ENCODE data around the gene MOB3B.

- TF ChIP-seq, protein P1, sequence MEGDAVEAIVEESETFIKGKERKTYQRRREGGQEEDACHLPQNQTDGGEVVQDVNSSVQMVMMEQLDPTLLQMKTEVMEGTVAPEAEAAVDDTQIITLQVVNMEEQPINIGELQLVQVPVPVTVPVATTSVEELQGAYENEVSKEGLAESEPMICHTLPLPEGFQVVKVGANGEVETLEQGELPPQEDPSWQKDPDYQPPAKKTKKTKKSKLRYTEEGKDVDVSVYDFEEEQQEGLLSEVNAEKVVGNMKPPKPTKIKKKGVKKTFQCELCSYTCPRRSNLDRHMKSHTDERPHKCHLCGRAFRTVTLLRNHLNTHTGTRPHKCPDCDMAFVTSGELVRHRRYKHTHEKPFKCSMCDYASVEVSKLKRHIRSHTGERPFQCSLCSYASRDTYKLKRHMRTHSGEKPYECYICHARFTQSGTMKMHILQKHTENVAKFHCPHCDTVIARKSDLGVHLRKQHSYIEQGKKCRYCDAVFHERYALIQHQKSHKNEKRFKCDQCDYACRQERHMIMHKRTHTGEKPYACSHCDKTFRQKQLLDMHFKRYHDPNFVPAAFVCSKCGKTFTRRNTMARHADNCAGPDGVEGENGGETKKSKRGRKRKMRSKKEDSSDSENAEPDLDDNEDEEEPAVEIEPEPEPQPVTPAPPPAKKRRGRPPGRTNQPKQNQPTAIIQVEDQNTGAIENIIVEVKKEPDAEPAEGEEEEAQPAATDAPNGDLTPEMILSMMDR (IDR thresholded peaks at IDR 0.05), result no peak
- TF ChIP-seq FOXM1 (IDR thresholded peaks at IDR 0.05; ENCODE audit: low read depth), result no peak
- no peak for TF ChIP-seq JUND (IDR thresholded peaks at IDR 0.05)
- no peak for TF ChIP-seq POLR2AphosphoS5 (IDR thresholded peaks at IDR 0.05; ENCODE audit: low read depth, low read length)
- no peak for TF ChIP-seq USF1 (IDR thresholded peaks at IDR 0.05; ENCODE audit: borderline replicate concordance, low read depth)
- no peak for TF ChIP-seq CHD2 (IDR thresholded peaks at IDR 0.05; ENCODE audit: low read length, partially characterized antibody)
- no peak for TF ChIP-seq EP300 (IDR thresholded peaks at IDR 0.05; ENCODE audit: borderline replicate concordance in 1 of 2, low read depth in 1 of 2, low read length in 1 of 2)
- no peak for TF ChIP-seq TAF1 (IDR thresholded peaks at IDR 0.05; ENCODE audit: borderline replicate concordance, low read depth, low read length)
- no peak for TF ChIP-seq FOSL2 (IDR thresholded peaks at IDR 0.05; ENCODE audit: borderline replicate concordance, low read depth)
- no peak for TF ChIP-seq NRF1 (IDR thresholded peaks at IDR 0.05; ENCODE audit: low read depth, low read length)
These were observed 44.5 kb downstream of the MOB3B start for GRCh38 chr9:27485158-27485557.
